ENCODE measurements around the gene FAM168A. TPM values are rescaled to one million over a fixed set of nuclear protein-coding genes. Genes with fewer than 3 reads are reported as not detected.

Gene FAM168A
- total RNA-seq, 1 experiment from 2014 or later: 21.1 TPM

DNA sequence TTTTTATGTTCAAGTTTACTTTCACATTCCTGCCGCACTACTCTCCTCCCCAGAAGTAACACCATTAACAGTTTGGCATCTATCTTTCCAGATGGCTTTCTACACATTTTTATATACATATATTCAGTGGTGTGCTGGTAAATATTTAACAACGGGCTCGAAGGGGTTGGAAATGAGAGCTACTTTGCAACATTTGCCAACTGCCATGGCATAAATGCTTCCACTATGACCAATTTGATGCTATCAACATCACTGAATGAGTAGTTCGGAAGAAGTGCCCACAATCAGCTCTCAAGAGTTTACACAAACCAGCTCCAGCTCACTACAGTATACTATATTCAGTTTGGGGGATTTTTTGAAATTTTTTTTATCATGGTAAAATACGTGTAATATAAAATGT is 166.5 kb downstream of the FAM168A start:
- Histone ChIP-seq H3K4me2 (ENCODE audit: insufficient read depth, insufficient read length, low read length) (no peak overlapping the region), H2BK120ac (ENCODE audit: low read depth, low read length, poor library complexity, severe bottlenecking) (no peak overlapping the region), H2BK20ac (ENCODE audit: low read depth, low read length, poor library complexity, severe bottlenecking) (no peak overlapping the region), H3K18ac (ENCODE audit: insufficient read length, low read depth, low read length) (no peak overlapping the region), H3K4ac (ENCODE audit: low read depth, low read length) (no peak overlapping the region), H3K79me2 (ENCODE audit: insufficient read depth, low read length) (no peaks in the 10 kb centered on the region), H3T11ph (ENCODE audit: low read length) (no peak overlapping the region), H4K91ac (ENCODE audit: insufficient read length, low read depth, low read length) (no peak overlapping the region), H3K79me1 (ENCODE audit: insufficient read depth, low read depth, low read length, poor library complexity, severe bottlenecking) (no peaks in the 10 kb centered on the region), H3K27ac (ENCODE audit: insufficient read length, low read depth, low read length) (no peak overlapping the region), H3K4me1 (ENCODE audit: insufficient read depth, low read length) (no peaks in the 10 kb centered on the region; the same call in 1 of the 2 replicates), H2AFZ (ENCODE audit: low read length) (no peak overlapping the region), H4K8ac (replicated peaks; ENCODE audit: insufficient read length, low read depth, low read length) (no peak overlapping the region), H3K9me3 (ENCODE audit: control insufficient read depth, low read depth, low read length) (no peaks in the 10 kb centered on the region), H3K27me3 (ENCODE audit: insufficient read depth, low read length) (no peaks in the 10 kb centered on the region), H3K23ac (ENCODE audit: insufficient read length, low read depth, low read length) (no peak overlapping the region), H2AK5ac (ENCODE audit: insufficient read length, low read length) (no peak overlapping the region), H4K20me1 (ENCODE audit: control insufficient read depth, insufficient read depth, insufficient read length) (no peaks in the 10 kb centered on the region), H2BK12ac (ENCODE audit: insufficient read length, low read depth, low read length) (no peak overlapping the region), H3K14ac (ENCODE audit: insufficient read depth, low read length) (no peak overlapping the region), H3K56ac (ENCODE audit: insufficient read length, low read depth, low read length) (no peak overlapping the region), H3K23me2 (ENCODE audit: insufficient read length, low read depth, low read length, poor library complexity, severe bottlenecking) (no peaks in the 10 kb centered on the region), H4K5ac (ENCODE audit: insufficient read length, low read depth, low read length) (no peak overlapping the region), H3K9ac (ENCODE audit: extremely low read depth, insufficient read length, low read length) (no peak overlapping the region), H2BK5ac (ENCODE audit: insufficient read length, low read length) (no peak overlapping the region), H2BK15ac (ENCODE audit: low read depth, low read length) (no peak overlapping the region)
- H3K36me3 Mint-ChIP-seq (ENCODE audit: insufficient read depth in 1 of 3, low read depth in 3 of 3): peaks cover 0 to 3% (median 0%) of the 10 kb centered on the region in 3 experiments; a peak in 1 of 7 replicates
- DNase-seq: no peak
- no peaks in the 10 kb centered on the region for H3K9me3 Mint-ChIP-seq
- no peak overlapping the region for H3K27ac Mint-ChIP-seq
- no peak overlapping the region for H3K4me3 Mint-ChIP-seq
- no CpG with 5 or more reads among the region's 5 CpGs for WGBS (ENCODE audit: extremely low coverage, insufficient read length, low lambda C conversion rate)
- TF ChIP-seq CTCF (conservative IDR thresholded peaks at IDR 0.05): no peak
- no peaks in the 10 kb centered on the region for H3K27me3 Mint-ChIP-seq (ENCODE audit: low read depth)
- peaks cover 25 to 36% of the 10 kb centered on the region in 2 experiments for H3K4me1 Mint-ChIP-seq
